ENCODE data around the gene OS9. TPM values are rescaled to one million over a fixed set of nuclear protein-coding genes. Genes with fewer than 3 reads are reported as not detected.

OS9 gene
- total and polyA plus RNA-seq, 5 donors from 2014 or later = 59.2 to 151 (median 66.5) TPM

DNA sequence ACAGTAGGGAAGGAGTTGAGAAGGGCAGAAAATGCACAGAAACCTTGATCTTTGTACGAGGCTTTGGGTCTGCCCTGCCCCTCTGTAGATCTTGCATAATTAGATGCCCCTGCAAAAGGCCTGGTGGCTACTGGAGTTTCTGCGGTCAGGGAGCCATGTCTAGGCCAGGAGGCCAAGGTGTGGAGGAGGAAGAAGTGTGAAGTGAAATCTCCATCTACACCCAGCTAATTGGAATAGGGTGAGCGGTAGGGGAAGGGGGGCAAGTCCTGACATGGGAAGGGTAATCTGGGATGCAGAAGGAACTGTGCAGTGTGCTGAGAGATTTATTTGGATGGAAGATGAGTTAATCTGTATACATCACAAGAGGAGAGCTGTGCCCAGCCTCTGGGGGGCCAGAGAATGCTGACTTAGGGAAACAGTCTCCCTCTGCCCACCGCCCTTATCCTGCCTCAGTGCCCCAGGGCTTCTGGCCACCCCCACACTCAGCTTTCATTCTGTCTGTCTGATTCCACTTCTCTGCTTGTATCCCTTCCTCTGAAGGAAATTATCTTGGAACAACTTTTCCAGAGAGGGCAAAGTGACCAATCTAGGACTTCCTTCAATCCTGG is 67.6 kb downstream of the OS9 start:
- H3K9me3 ChIP-seq (ENCODE audit: control insufficient read depth in 2 of 2, low read length in 2 of 2) = no peaks in the 10 kb centered on the region
- Mint-ChIP-seq H3K36me3 (peaks cover 11% of the 10 kb centered on the region), H3K4me3 (peak overlapping the region in 1 of 4 donors; percentile 8), H3K4me1 (peaks cover 9 to 51% (median 29%) of the 10 kb centered on the region in 4 donors), H3K9me3 (no peaks in the 10 kb centered on the region), H3K27ac (no peak overlapping the region), H3K27me3 (peaks cover 24% of the 10 kb centered on the region)
- ATAC-seq (ENCODE audit: low read depth in 2 of 2) = no peak
- H3K4me1 ChIP-seq (ENCODE audit: control insufficient read depth, insufficient read depth, low read length, poor library complexity, severe bottlenecking) = peaks cover 29% of the 10 kb centered on the region
- H3K4me3 ChIP-seq (ENCODE audit: low read depth, low read length) = no peak overlapping the region
- no peak overlapping the region for H3K27ac ChIP-seq (ENCODE audit: insufficient read depth, low read length, poor library complexity, severe bottlenecking)
- DNase-seq = no peak
- H3K27me3 ChIP-seq (ENCODE audit: control insufficient read depth, insufficient read depth, low read length) = peaks cover 16% of the 10 kb centered on the region
- H3K36me3 ChIP-seq (ENCODE audit: control insufficient read depth, insufficient read depth, low read length) = peaks cover 21% of the 10 kb centered on the region

DNA sequence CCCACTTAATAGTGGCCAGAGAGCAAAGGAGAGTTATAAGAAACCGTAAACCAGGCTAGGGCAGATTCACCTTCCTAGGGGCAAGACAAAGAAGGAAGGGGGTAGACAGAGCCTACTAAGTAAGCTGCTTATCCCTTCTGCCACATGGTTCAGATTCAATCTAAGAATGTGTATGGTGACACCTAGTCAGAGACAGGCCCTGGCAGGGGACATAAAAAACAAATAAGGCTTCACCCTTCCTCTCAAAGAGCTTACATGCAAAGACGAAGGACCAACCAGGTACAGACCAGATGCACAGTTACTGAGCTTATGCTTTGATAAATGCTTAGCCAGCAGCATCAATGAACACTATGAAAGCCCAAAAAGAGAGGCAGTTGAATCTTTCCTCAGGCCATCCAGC is 68.5 kb downstream of the OS9 start:
- no peaks in the 10 kb centered on the region for H3K9me3 Mint-ChIP-seq
- H3K27ac Mint-ChIP-seq = no peak overlapping the region
- Histone ChIP-seq H3K9me3 (ENCODE audit: control insufficient read depth in 2 of 2, low read length in 2 of 2) (no peaks in the 10 kb centered on the region), H3K27me3 (ENCODE audit: control insufficient read depth, insufficient read depth, low read length) (peaks cover 22% of the 10 kb centered on the region), H3K36me3 (ENCODE audit: control insufficient read depth, insufficient read depth, low read length) (peaks cover 21% of the 10 kb centered on the region), H3K4me1 (ENCODE audit: control insufficient read depth, insufficient read depth, low read length, poor library complexity, severe bottlenecking) (peaks cover 25% of the 10 kb centered on the region), H3K4me3 (ENCODE audit: low read depth, low read length) (no peak overlapping the region), H3K27ac (ENCODE audit: insufficient read depth, low read length, poor library complexity, severe bottlenecking) (no peak overlapping the region)
- ATAC-seq (ENCODE audit: low read depth in 2 of 2) (no peak), DNase-seq (no peak)
- peaks cover 29% of the 10 kb centered on the region for H3K27me3 Mint-ChIP-seq
- H3K4me1 Mint-ChIP-seq = peaks cover 5 to 49% (median 26%) of the 10 kb centered on the region in 4 donors
- H3K4me3 Mint-ChIP-seq = peak overlapping the region in 1 of 4 donors; percentile 51
- peaks cover 11% of the 10 kb centered on the region for H3K36me3 Mint-ChIP-seq

DNA sequence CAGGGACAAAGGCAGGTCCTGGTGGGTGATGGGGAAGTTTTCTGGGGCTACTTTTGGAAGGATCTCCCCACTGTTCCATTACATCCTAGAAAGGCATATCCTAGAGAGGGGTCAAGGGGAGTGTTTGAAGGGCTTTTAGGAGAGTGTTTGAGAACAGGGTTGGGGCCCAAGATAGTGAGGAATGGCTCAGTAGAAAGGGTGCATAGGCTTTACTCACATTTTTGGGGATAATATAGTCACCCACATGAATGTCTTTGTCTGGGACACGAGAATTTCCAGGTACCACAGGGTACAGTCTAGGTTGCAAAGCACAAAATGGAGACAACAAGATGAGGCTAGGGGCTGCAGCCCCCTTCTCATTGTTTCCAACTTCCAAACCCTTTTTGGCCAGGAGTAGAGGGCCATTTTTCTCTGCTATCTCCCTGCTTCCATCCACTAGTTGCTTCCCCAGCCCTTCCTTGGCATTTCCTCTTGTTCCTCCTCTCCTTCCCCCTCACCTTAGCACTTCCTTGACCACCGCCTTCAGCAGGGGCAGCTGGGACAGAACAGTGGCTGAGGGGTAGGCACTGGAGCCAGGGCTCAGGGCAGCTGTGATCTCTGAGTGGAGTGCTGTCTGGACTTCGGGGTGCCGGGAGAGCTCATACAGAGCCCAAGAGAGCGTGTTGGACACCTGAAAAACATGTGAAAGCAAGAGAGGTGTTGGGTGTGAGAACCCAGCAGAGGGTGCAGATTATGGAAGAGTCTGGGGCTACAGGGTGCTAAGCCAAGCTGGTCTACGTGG is 70.1 kb downstream of the OS9 start:
- Mint-ChIP-seq H3K36me3 (peaks cover 8% of the 10 kb centered on the region), H3K27ac (no peak overlapping the region), H3K4me3 (peak overlapping the region; percentile 80 to 94 (median 84)), H3K4me1 (peaks cover 5 to 42% (median 25%) of the 10 kb centered on the region in 4 donors), H3K27me3 (peaks cover 29% of the 10 kb centered on the region), H3K9me3 (no peaks in the 10 kb centered on the region)
- ATAC-seq (ENCODE audit: low read depth in 2 of 2) = no peak
- DNase-seq = no peak
- H3K27me3 ChIP-seq (ENCODE audit: control insufficient read depth, insufficient read depth, low read length) = peaks cover 22% of the 10 kb centered on the region
- H3K36me3 ChIP-seq (ENCODE audit: control insufficient read depth, insufficient read depth, low read length) = peaks cover 5% of the 10 kb centered on the region
- H3K4me1 ChIP-seq (ENCODE audit: control insufficient read depth, insufficient read depth, low read length, poor library complexity, severe bottlenecking) = peaks cover 25% of the 10 kb centered on the region
- no peaks in the 10 kb centered on the region for H3K9me3 ChIP-seq (ENCODE audit: control insufficient read depth in 2 of 2, low read length in 2 of 2)
- H3K27ac ChIP-seq (ENCODE audit: insufficient read depth, low read length, poor library complexity, severe bottlenecking) = no peak overlapping the region
- H3K4me3 ChIP-seq (ENCODE audit: low read depth, low read length) = no peak overlapping the region

DNA sequence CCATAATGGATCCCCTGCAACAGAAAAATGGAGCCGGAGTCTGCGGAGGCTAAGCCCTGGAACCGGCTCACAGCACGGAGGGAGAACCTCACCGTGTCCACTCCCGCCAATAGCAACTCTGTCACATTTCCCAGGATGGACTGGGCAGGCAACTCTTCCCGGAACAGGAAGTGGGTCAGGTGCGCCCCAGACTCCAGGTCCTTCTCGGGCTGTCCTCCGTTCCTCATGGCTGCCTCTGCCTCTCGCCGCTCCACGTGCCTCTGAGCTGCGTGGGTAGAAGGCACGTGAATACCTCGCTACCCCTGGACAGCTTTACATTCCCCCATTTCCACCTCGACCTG is 70.7 kb downstream of the OS9 start:
- Mint-ChIP-seq H3K27me3 (peaks cover 29% of the 10 kb centered on the region), H3K36me3 (peaks cover 6% of the 10 kb centered on the region), H3K4me1 (peaks cover 5 to 36% (median 20%) of the 10 kb centered on the region in 4 donors), H3K9me3 (no peaks in the 10 kb centered on the region), H3K4me3 (peak overlapping the region; percentile 80 to 94 (median 84)), H3K27ac (no peak overlapping the region)
- peak overlapping the region; percentile 55 for H3K4me3 ChIP-seq (ENCODE audit: low read depth, low read length)
- H3K27me3 ChIP-seq (ENCODE audit: control insufficient read depth, insufficient read depth, low read length) = peaks cover 22% of the 10 kb centered on the region
- H3K9me3 ChIP-seq (ENCODE audit: control insufficient read depth in 2 of 2, low read length in 2 of 2) = no peaks in the 10 kb centered on the region
- ATAC-seq (ENCODE audit: low read depth in 2 of 2) (no peak), DNase-seq (no peak)
- no peaks in the 10 kb centered on the region for H3K36me3 ChIP-seq (ENCODE audit: control insufficient read depth, insufficient read depth, low read length)
- H3K4me1 ChIP-seq (ENCODE audit: control insufficient read depth, insufficient read depth, low read length, poor library complexity, severe bottlenecking) = peaks cover 25% of the 10 kb centered on the region
- H3K27ac ChIP-seq (ENCODE audit: insufficient read depth, low read length, poor library complexity, severe bottlenecking) = no peak overlapping the region

DNA sequence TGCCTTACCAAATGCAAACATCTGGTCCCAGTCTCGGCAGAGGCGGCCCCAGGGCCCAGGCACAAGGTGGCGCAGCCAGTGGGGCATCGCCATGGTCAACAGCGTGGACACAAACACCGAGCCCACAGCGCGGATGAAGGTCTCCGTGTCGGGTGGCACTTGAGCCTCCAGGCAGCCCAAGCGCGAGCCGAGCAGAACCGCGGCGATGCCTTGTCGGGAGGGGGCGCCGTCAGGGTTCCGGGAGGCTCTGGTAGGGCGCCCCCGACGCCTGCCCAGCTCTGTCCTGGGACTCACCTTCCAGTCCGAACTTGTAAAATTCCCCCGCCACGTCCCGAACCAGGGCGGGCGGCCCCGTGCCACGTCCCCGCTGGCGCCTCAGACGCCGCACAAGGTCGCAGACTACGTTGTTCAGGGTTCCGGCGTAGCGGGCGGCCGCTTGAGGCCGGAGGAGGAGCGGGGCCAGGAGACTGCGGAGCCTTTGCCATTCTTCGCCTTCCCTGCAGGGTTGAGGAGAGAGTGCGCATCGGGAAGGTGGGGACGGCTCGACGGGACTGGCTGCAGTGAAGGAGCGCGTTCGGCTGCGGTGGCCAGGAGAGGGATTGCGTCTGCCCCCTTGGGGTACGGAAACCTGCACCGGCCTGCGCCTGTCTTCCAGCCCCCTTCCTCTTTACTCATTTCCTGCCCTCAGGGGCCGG is 71.2 kb downstream of the OS9 start:
- Histone ChIP-seq H3K27me3 (ENCODE audit: control insufficient read depth, insufficient read depth, low read length) (peaks cover 22% of the 10 kb centered on the region), H3K36me3 (ENCODE audit: control insufficient read depth, insufficient read depth, low read length) (no peaks in the 10 kb centered on the region), H3K27ac (ENCODE audit: insufficient read depth, low read length, poor library complexity, severe bottlenecking) (no peak overlapping the region), H3K4me3 (ENCODE audit: low read depth, low read length) (peak overlapping the region; percentile 55), H3K9me3 (ENCODE audit: control insufficient read depth in 2 of 2, low read length in 2 of 2) (no peaks in the 10 kb centered on the region), H3K4me1 (ENCODE audit: control insufficient read depth, insufficient read depth, low read length, poor library complexity, severe bottlenecking) (peaks cover 25% of the 10 kb centered on the region)
- Mint-ChIP-seq H3K36me3 (peaks cover 11% of the 10 kb centered on the region), H3K27ac (peak overlapping the region in 1 of 3 donors; percentile 36), H3K9me3 (no peaks in the 10 kb centered on the region), H3K4me3 (peak overlapping the region; percentile 80 to 94 (median 86)), H3K27me3 (peaks cover 29% of the 10 kb centered on the region), H3K4me1 (peaks cover 5 to 31% (median 16%) of the 10 kb centered on the region in 4 donors)
- DNase-seq = peak in 2 of 3 donors; percentile 26 to 56
- peak; percentile 63 to 67 for ATAC-seq (ENCODE audit: low read depth in 2 of 2)

DNA sequence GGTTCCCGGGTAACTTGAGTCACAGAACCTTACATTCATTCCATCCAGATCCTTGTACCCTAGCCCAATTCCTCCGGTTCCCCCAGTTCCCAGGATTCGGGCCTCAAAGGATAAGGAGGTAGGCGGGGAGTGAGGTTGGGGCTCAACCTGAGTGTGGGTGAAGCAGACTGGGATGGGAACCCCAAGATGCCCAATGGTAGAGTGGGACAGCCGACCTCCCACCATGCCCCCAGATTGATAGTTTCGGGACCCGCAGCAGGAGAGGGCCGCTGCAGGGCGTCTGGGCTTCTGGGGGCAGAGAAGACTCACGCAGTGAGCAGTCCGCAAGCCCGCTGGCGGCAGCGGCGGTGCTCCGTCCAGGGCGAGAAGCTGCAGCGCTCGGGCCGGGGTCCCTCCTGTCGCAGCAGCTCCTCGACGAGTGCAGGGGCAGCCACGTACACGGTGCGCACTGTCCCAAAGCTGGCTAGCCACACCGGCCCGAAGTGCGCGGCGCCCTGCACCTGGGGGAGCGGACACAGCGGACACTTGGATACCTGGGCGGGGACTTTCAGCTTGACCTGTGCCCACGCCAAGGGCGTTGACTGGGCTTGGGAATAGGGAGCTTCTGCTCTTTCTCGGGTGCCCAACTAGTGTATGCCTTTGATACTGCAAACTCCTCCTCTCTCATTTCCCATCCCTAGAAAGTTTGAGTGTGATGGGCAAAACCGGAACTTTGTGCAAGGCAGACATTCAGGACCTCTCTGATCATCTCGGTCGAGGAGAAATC is 71.9 kb downstream of the OS9 start:
- Mint-ChIP-seq H3K4me1 (peaks cover 5 to 34% (median 16%) of the 10 kb centered on the region in 4 donors), H3K36me3 (peaks cover 15% of the 10 kb centered on the region), H3K4me3 (peak overlapping the region; percentile 80 to 94 (median 86)), H3K27me3 (peaks cover 29% of the 10 kb centered on the region), H3K27ac (peak overlapping the region in 1 of 3 donors; percentile 36), H3K9me3 (no peaks in the 10 kb centered on the region)
- H3K4me1 ChIP-seq (ENCODE audit: control insufficient read depth, insufficient read depth, low read length, poor library complexity, severe bottlenecking) = peaks cover 25% of the 10 kb centered on the region
- no peak for DNase-seq
- H3K27ac ChIP-seq (ENCODE audit: insufficient read depth, low read length, poor library complexity, severe bottlenecking) = no peak overlapping the region
- H3K4me3 ChIP-seq (ENCODE audit: low read depth, low read length) = peak overlapping the region; percentile 62
- peak; percentile 11 for ATAC-seq (ENCODE audit: low read depth in 2 of 2)
- peaks cover 22% of the 10 kb centered on the region for H3K27me3 ChIP-seq (ENCODE audit: control insufficient read depth, insufficient read depth, low read length)
- no peaks in the 10 kb centered on the region for H3K36me3 ChIP-seq (ENCODE audit: control insufficient read depth, insufficient read depth, low read length)
- H3K9me3 ChIP-seq (ENCODE audit: control insufficient read depth in 2 of 2, low read length in 2 of 2) = no peaks in the 10 kb centered on the region

Data from CD4-positive, CD25-positive, alpha-beta regulatory T cell (primary cell).